PFSK-1 (cell line): Measurements from ENCODE around the gene CPSF7.

Experiments used
- FOXP2 ChIP-seq: optimal IDR thresholded peaks from 2 replicates; pipeline ENCODE3; 2011; ENCODE audit warnings: borderline replicate concordance, control low read depth, inconsistent platforms; ENCODE audit not compliant: insufficient read depth; ENCODE audit errors: extremely low read length, extremely low read depth
- POLR2AphosphoS5 ChIP-seq: IDR thresholded peaks from 2 replicates; pipeline ENCODE4 v1.6.1; 2012; ENCODE audit warnings: low read depth, mild to moderate bottlenecking, control low read depth, low read length, moderate library complexity
- SIN3A ChIP-seq: IDR thresholded peaks from 2 replicates; pipeline ENCODE4 v1.6.1; 2012; ENCODE audit warnings: mild to moderate bottlenecking, low read length, moderate library complexity, borderline replicate concordance; ENCODE audit not compliant: insufficient read depth
- TAF1 ChIP-seq: IDR thresholded peaks from 2 replicates; pipeline ENCODE4 v1.6.1; 2012; ENCODE audit warnings: low read length, control low read depth, borderline replicate concordance; ENCODE audit not compliant: insufficient read depth
- TF ChIP-seq, protein P1 (sequence below), 2 experiments: IDR thresholded peaks; 2 replicates each; pipeline versions ENCODE4 v1.6.1 to v1.8.0; 2011 to 2012; ENCODE audit warnings: low read depth in 2 of 2, low read length in 2 of 2, control low read depth in 1 of 2, inconsistent platforms in 1 of 2, mild to moderate bottlenecking in 1 of 2, moderate library complexity in 1 of 2; ENCODE audit not compliant: insufficient read depth in 1 of 2

CPSF7 gene

DNA sequence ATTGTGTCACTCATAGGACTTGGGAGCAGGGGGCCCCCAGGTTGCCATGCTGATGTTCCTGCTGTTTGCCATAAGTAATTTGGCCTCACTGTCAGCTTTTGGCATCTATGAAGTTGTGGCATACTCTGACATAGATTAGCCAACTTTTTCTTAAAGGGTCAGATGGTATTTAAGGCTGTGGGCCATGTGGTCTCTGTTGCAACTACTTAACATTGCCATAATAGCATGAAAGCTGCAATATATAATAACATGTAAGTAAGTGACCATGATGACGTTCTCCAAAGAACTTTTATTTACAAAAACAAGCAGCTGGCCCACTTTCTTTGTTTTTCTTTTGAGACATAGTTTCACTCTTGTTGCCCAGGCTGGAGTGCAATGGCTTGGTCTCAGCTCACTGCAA is 39.6 kb downstream of the CPSF7 start:
- TF ChIP-seq SIN3A = no peak
- no peak for TF ChIP-seq FOXP2
- no peak for TF ChIP-seq TAF1
- no peak for TF ChIP-seq POLR2AphosphoS5
- TF ChIP-seq, protein P1, sequence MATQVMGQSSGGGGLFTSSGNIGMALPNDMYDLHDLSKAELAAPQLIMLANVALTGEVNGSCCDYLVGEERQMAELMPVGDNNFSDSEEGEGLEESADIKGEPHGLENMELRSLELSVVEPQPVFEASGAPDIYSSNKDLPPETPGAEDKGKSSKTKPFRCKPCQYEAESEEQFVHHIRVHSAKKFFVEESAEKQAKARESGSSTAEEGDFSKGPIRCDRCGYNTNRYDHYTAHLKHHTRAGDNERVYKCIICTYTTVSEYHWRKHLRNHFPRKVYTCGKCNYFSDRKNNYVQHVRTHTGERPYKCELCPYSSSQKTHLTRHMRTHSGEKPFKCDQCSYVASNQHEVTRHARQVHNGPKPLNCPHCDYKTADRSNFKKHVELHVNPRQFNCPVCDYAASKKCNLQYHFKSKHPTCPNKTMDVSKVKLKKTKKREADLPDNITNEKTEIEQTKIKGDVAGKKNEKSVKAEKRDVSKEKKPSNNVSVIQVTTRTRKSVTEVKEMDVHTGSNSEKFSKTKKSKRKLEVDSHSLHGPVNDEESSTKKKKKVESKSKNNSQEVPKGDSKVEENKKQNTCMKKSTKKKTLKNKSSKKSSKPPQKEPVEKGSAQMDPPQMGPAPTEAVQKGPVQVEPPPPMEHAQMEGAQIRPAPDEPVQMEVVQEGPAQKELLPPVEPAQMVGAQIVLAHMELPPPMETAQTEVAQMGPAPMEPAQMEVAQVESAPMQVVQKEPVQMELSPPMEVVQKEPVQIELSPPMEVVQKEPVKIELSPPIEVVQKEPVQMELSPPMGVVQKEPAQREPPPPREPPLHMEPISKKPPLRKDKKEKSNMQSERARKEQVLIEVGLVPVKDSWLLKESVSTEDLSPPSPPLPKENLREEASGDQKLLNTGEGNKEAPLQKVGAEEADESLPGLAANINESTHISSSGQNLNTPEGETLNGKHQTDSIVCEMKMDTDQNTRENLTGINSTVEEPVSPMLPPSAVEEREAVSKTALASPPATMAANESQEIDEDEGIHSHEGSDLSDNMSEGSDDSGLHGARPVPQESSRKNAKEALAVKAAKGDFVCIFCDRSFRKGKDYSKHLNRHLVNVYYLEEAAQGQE (IDR thresholded peaks at IDR 0.05; ENCODE audit: insufficient read depth in 1 of 2, low read depth in 2 of 2, low read length in 2 of 2) = no peak

DNA sequence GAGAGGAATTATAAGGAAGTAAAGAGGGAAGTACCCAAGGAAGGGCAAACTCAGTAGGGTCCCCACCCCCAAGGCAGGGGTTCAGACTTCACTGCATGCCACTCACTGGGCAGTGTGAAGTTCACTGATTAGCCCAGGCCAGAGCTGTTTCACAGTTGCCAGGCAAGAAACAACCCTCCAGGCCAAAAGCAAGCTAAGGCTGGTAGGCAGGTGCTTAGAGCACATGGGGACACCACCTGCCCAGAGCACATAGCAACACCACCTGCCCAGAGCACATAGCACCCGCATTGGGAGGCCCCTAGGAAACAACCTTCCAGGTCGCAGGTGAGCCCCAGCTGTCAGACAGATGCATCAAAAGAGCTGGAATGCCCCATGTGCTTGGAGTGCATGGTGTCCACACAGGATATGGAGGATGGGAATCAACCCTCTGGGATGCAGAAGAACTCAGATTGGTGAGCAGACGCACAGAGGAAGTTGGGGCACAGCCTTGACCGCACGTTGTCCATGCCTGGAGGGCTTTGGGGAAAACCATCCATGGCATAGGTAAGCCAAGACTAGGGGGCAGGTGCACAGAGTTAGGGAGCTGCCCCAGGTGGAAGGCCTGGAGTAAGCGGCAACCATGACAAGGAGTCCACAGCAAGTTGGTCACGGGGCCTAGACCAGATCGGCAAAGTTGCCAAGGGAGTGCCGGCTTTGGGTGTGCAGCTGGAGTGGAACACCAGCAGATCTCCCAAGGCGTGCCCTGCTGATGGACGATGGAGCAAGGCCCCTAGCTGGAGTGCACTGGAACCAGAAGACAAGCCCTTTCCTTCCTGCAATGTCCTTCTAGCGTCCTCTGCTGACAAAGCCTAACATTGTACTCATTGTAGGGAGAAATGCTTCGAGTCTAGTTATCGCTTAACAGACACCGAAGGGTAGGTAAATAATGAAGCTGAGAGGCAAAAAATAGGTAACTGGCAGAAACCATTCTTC is 45.2 kb downstream of the CPSF7 start:
- TF ChIP-seq, protein P1 (IDR thresholded peaks at IDR 0.05; ENCODE audit: insufficient read depth in 1 of 2, low read depth in 2 of 2, low read length in 2 of 2) = no peak
- TF ChIP-seq TAF1 = no peak
- no peak for TF ChIP-seq SIN3A
- no peak for TF ChIP-seq FOXP2
- no peak for TF ChIP-seq POLR2AphosphoS5

DNA sequence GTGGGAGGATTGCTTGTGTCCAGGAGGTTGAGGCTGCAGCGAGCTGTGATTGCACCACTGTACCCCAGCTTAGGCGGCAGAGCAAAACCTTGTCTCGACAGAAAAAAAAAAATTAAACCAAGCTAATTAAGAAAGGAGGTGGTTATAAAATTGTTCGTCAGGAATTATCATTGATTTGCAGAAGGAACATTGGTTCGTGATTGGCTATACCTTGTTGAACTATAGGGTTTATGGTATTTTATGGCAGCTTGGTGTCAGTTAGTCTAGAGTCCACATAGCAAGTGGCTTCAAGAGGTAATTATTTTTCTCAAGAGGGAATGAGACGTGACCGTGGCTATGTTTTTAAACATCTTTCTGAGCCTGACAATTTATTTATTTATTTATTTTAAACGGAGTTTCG is 48.9 kb downstream of the CPSF7 start:
- TF ChIP-seq TAF1 (no peak), POLR2AphosphoS5 (no peak), FOXP2 (no peak), SIN3A (no peak)
- TF ChIP-seq, protein P1 (IDR thresholded peaks at IDR 0.05; ENCODE audit: insufficient read depth in 1 of 2, low read depth in 2 of 2, low read length in 2 of 2) = no peak

DNA sequence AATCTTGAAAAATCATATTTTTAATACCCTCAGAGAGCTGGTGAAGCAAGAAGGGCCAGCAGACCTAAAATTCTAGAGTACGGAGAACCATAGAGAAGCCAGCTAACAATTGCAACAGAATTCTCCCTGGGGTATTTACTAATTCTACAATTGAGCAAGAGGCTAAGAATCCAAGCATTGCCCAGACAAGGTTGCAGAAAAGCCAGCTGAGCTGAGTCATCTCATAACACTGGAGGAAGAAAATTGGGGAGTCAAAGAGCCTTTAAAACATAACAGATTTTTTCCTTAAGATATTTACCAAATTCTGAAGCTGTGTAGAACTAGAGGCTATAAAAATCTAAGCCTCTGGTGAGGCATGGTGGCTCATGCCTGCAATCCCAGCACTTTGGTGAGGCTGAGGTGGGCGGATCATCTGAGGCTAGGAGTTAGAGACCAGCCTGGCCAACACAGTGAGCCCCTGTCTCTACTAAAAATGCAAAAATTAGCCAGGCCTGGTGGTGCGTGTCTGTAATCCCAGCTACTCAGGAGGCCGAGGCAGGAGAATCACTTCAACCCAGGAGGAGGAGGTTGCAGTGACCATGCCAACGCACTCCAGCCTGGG is 51.0 kb downstream of the CPSF7 start:
- TF ChIP-seq POLR2AphosphoS5 = no peak
- TF ChIP-seq, protein P1 (IDR thresholded peaks at IDR 0.05; ENCODE audit: insufficient read depth in 1 of 2, low read depth in 2 of 2, low read length in 2 of 2) = no peak
